SK-N-SH treated with all-trans-retinoic acid at 6 μM for 48 hours (cell line): ENCODE results near the gene MAML2.

Experiments
- OSR1 ChIP-seq: fragments of 250-450 bp; sonication (Bioruptor Pico); IDR thresholded peaks from 2 replicates; pipeline ENCODE4 v1.8.0; 2022; ENCODE audit warnings: moderate library complexity, mild to moderate bottlenecking, inconsistent platforms
- PATZ1 ChIP-seq: fragments of 250-450 bp; sonication (Bioruptor Pico); IDR thresholded peaks from 2 replicates; pipeline ENCODE4 v1.8.0; 2020; ENCODE audit warnings: mild to moderate bottlenecking, moderate library complexity, borderline replicate concordance

- no peak for TF ChIP-seq OSR1 (CRISPR knock-in tag)
- TF ChIP-seq PATZ1: no peak
Observed at GRCh38 chr11:95993438-95994298, 349.3 kb downstream of the MAML2 start.
